Measurements from ENCODE around the gene PLEKHA1.

Gene PLEKHA1

GRCh38 chr10:122347170-122347841 lies 27.2 kb upstream of the PLEKHA1 start:
- no peak for DNase-seq (ENCODE audit: low read depth)

DNA sequence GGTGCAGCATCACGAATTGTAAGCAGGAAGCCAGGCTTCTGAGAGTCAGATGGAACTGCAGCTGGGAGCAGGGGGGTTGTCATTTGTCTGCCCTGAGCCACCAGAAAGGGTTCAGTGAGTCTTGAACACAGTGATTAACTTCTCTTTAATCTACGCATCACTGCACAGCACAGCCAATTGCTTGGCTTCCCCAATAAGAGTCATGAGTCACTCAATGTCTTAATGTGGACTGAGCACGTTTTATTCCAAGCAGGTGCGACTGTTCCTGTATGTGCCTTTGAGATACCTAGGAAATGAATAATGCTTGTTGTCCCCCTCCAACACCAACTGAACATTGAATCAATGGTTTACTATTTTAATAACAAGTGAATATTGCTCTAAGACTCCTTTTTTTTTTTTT lies 26.0 kb upstream of the PLEKHA1 start:
- DNase-seq (ENCODE audit: low read depth): no peak

GRCh38 chr10:122348935-122349361 lies 25.6 kb upstream of the PLEKHA1 start:
- no peak for DNase-seq (ENCODE audit: low read depth)

GRCh38 chr10:122349758-122350369 lies 24.6 kb upstream of the PLEKHA1 start:
- no peak for DNase-seq (ENCODE audit: low read depth)

GRCh38 chr10:122350893-122351292 lies 23.6 kb upstream of the PLEKHA1 start:
- no peak for DNase-seq (ENCODE audit: low read depth)

GRCh38 chr10:122352817-122353525 lies 21.5 kb upstream of the PLEKHA1 start:
- DNase-seq (ENCODE audit: low read depth): no peak

GRCh38 chr10:122354383-122354782 lies 20.1 kb upstream of the PLEKHA1 start:
- no peak for DNase-seq (ENCODE audit: low read depth)

- no peak for DNase-seq (ENCODE audit: low read depth)
Measured at GRCh38 chr10:122357685-122358084, 16.8 kb upstream of the PLEKHA1 start.

DNA sequence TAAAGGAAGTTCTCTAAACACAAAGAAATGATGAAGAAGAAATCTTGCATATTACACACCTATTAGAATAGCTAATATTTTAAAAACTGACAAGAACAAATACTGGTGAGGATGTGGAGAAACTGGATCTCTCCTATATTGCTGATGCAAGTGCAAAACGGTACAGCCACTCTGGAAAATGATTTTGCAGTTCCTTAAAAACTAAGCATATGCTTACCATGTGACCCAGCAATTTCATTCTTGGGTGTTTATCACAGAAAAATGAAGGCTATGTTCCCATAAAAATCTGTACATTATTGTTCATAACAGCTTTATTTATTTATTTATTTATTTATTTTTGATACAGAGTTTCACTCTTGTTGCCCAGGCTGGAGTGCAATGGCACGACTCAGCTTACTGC lies 14.9 kb upstream of the PLEKHA1 start:
- no peak for DNase-seq (ENCODE audit: low read depth)

DNA sequence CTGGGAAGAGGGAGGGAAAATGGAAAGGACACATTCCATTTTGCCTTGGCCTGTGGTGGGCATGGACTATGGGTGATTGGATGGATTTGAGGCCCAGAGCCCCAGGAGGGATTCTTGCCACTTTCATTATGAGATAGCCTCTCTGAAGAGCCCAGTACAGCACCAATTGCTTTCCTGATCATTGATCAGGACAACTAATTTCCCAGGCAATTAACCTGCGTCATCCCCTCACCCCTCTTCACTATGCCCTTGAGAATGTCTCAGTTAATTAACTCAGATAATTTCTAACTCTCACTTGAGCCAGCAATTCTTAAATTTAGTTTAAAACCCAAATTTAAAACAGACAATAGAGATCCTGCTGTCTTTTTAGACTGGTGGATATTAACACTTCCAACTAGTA lies 13.5 kb upstream of the PLEKHA1 start:
- no peak for DNase-seq (ENCODE audit: low read depth)

DNA sequence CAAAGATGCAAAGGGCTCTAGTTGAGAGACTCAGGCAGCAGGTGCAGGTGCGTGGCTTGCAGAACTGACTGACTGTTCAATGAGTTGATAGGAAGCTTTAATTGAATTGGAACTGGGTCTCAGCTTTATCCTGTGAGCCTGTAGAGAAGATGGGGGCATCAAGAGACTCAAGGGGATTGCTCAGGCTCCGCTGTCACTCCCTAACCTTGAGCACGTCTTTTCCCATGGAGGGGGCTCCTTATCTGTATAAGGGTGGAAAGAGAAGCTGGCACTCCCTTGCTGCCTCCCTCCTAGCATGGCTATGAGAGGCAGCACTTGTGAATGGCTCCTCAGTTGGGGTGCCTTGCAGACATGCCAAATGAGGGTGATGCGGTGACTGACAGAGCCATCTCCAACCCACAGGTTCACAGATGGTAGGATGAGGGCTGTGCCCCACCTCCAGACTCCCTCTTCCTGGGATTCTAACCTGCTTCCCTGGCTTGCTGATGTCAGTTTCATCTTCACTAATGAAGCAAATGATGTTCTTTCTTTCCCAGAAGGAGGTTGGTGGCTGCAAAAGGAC lies 12.4 kb upstream of the PLEKHA1 start:
- no peak for DNase-seq (ENCODE audit: low read depth)

DNA sequence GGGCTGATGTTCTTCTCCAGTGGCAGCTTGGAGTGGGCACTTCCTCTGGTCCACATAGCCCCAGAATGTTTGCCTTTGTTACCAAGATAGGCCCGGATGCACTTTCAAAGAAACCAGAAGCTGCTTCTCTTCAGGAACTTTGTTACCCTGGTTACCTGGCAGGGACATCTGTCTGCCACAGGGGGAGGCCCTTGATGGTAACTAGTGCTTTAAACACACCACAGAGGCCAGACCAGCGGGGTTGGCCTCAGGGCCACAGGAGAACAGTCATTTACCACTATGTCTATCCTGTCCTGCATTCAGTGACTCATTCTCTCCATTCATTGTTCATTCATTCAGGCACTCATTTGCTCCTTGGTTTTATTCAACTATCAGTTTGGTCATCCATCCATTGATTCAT lies 11.9 kb upstream of the PLEKHA1 start:
- no peak for DNase-seq (ENCODE audit: low read depth)

- no peak for DNase-seq (ENCODE audit: low read depth)
Measured at GRCh38 chr10:122363311-122363710, 11.2 kb upstream of the PLEKHA1 start.

DNA sequence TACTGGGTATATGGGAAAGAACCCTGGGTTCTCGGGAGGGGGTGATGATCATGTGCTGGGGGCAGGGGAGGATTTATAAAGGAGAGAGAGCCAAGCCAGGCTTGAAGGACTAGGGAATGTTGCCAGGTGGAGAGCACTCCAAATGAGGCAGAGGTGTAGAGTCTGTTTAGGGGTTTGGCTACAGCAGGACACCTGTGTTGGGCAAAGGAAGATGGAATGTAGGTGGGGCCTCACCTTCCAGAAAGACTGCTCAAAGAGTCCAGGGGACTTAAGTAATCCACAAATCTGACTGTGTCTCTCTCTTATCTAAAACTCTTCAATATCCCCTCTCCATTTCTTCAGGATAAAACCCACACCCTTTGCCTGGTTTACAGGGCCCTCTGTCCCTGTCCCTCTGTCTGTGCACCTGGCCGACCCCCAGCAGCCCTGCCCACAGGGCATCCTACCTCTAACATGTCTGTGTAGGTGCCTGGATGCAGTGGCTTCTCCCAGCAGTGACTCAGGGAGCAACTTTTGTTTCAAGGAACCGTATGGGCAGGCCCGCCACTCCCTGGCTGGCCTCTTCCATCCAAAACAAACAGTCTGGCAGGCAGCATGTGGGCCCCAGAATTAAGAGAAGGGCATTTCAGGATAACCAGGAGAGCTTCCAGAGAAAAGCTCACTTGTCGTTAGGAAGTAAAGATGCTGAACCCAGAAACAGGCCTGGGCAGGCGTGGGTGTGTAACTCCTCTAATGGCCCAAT lies 10.6 kb upstream of the PLEKHA1 start:
- no peak for DNase-seq (ENCODE audit: low read depth)

GRCh38 chr10:122368502-122369254 lies 5.8 kb upstream of the PLEKHA1 start:
- DNase-seq (ENCODE audit: low read depth): no peak

DNA sequence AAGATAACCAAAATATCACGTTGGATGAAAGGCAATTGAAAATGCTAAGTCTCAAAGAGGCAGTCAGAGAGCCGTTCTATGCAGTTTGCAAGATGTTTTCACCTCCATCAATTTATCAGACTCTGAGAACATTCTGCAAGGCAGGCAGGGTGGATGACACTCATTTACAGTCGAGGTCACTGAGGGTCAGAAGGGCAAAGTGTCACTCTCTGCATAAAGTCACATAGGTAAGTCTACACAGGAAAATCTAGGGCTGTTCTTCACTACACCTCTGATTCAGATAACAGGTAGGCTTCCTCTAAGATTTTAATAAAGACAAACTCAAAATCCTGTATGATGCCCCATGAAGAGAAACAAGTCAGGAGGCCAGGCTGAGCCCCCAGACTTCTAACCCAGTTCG lies 1.4 kb upstream of the PLEKHA1 start:
- no peak for DNase-seq (ENCODE audit: low read depth)

DNA sequence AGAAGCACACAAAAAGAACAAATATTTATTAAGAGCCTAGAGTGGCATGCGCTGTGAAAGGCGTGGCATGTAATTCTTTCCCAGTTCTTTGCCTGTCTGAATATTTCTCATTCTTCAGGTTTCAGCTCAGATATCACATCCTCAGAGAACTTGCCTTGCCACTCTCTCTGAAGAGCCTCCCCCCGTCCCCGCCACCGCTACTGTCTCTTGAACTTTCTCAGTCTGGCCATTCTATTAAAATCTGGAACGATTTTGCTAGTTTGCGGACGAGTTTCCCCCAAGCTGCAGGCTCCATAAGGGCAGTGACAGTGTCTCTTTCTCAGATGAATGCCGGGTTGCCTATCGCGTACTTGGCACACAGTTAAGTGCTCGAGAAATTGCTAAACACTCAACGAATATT lies 787 bp upstream of the PLEKHA1 start:
- peak; percentile 8 for DNase-seq (ENCODE audit: low read depth)

- peak; percentile 11 for DNase-seq (ENCODE audit: low read depth)
Measured at GRCh38 chr10:122374859-122375678, 561 bp downstream of the PLEKHA1 start.

DNA sequence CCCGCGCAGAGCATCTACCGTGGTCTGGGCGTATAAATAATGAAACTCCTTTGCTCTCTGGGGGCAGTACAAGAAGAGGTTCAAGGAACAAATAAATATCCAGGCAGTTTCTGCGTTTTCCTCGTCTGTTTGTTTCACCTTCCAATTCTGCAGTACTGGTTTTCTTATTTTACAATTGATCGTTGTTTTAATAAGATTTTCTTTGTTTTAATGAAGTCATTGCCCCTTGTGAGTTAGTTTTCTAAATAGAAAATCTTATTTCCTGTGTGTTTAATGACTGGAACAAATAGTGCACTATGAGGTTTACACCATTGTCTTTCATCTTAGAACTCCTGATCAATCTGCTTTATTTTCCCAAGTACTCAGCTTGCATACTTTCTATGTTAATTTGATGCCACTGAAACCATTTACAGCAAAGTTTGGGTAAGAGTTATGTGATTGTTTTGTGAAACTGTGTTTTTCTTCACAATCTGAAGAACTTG lies 1.2 kb downstream of the PLEKHA1 start:
- no peak for DNase-seq (ENCODE audit: low read depth)

DNA sequence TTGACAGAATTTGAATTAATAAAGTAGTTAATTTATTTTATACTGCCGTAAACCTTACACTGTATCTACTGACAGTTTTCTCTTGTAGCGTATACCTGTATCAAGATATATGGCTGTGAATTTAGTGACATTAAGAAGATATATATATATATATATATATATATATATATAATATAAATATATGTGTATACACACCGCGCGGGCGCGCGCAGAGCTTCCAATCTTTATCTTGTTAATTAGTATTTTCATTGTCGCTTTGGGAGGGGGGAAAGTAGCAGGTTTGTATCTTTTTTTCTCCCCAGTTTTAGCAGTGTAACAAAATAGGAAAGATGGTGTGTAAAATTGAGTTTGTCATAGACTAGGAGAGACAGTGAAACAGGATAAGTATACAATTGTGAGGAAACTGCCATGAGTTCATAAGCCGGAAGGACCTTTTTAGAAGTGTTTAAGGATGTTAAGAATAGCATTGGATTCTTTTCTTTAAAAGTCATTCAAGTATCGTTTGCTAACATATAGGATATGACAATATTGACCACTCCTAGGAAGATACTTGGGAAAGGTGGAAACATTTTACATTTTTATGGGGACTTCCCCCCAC lies 2.0 kb downstream of the PLEKHA1 start:
- DNase-seq (ENCODE audit: low read depth): no peak
